Gastroesophageal sphincter (tissue), 3 donors: ENCODE results near the gene FXYD6.

Source experiments
- CTCF ChIP-seq, 4 experiments: fragments of 200-600 bp in 2 of 4; fragments of 450-650 bp in 2 of 4; sonication (generic) in 1 of 4; IDR thresholded peaks; one replicate each; pipeline ENCODE4 v1.5.1; 2017 to 2019; ENCODE audit warnings: antibody characterized with exemption in 4 of 4, mild to moderate bottlenecking in 2 of 4, moderate library complexity in 2 of 4
- POLR2AphosphoS5 ChIP-seq: sonication (generic); formaldehyde crosslinking; IDR thresholded peaks from one replicate; pipeline ENCODE4 v1.6.1; 2017; ENCODE audit warnings: antibody characterized with exemption

DNA sequence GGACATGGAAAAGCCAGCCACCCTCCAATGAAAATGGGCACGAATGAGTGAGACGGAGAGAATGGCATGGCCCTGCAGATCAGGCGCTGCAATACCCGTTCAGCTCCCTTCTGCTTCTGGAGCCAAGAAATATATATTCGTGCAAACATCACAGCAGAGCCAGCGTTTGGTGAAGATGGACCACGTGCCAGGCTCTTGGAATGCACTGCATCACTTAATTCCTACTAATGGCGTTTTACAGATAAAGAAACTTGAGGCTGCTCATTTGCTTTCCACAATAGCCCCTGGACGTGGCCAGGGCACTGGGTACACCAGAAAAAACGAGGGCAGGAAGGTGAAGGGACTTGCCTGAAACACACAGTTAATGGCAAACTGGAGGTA is 50.3 kb downstream of the FXYD6 start:
- TF ChIP-seq CTCF (IDR thresholded peaks at IDR 0.05), result no peak
- no peak for TF ChIP-seq POLR2AphosphoS5
